ENCODE data around the gene FSCN2. TPM values are rescaled to one million over a fixed set of nuclear protein-coding genes. Genes with fewer than 3 reads are reported as not detected.

FSCN2 gene
- total RNA-seq, 1 experiment from 2014 or later: 2.9 TPM

DNA sequence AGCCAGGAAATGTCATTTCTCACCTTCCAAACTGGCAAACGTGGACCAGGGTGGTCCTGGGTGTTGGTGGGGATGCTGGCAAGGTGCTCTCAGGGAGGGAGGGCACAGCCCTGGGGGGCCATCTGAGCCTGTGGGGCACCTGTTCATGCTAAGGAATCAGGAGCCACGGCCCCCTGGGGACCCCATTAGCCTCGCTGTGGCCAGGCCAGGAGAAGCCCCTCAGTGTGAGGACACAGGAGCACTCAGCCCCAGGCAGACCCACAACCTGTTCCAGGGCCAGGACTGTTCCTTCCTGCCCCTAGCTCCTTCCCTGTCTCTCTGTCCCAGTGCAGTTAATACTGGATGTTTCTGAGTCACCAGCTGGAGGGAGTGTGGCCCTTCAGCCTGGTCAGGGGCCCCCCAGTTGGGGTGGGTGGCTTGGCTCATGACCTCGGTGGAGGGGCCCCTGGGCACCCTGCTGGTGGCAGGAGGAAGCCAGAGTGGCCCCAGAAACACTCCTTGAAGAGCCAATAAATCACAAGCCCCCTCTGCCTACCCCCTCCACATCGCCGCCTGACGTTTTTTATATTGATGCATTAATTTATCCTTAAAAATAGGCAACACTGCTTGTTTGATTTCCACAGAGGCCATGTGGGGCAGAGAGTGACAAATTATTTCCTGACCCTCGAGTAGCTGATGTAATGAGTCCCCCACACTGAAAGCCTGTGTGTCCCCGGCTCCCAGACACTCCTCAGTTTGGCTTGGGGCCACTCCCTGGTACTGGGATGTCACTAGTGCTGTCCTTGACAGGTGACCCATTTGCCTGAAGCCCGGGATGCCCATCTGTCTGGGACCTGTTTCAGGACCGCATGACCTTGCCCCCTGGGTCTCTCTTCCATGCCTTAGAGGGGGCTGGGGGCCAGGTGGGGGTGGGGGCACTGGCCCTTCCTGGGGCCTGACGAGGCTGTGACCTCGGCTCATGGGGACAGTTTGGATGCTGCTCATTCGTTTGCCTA is 37.9 kb upstream of the FSCN2 start:
- ChIA-PET CTCF (no interaction called here), POLR2A (interaction anchor here (0.6 kb wide), 1 partner anchor 268 kb away, joined by 5 read pairs; the partner anchor contains the start of gene CEP131)
- H3K36me3 ChIP-seq (ENCODE audit: control insufficient read depth, insufficient read depth, low read length): no peaks in the 10 kb centered on the region
- intact Hi-C loops (cut with micrococcal nuclease; ENCODE audit: unreplicated experiment): no loop called here
- Mint-ChIP-seq H3K4me1 (ENCODE audit: low read depth, unreplicated experiment) (peaks cover 16% of the 10 kb centered on the region), H3K27ac (ENCODE audit: unreplicated experiment) (peak overlapping the region; percentile 69), H3K36me3 (ENCODE audit: insufficient read depth, unreplicated experiment) (peaks cover 5% of the 10 kb centered on the region), H3K9me3 (ENCODE audit: unreplicated experiment) (no peaks in the 10 kb centered on the region), H3K4me3 (ENCODE audit: unreplicated experiment) (peak overlapping the region; percentile 60), H3K27me3 (ENCODE audit: insufficient read depth, unreplicated experiment) (no peaks in the 10 kb centered on the region)
- no peak for DNase-seq
- H3K9me3 ChIP-seq: no peaks in the 10 kb centered on the region
- BruUV-seq (replicated peaks): no TSS peak
- peaks cover 11% of the 10 kb centered on the region for H3K4me1 ChIP-seq
- TF ChIP-seq, protein P1, sequence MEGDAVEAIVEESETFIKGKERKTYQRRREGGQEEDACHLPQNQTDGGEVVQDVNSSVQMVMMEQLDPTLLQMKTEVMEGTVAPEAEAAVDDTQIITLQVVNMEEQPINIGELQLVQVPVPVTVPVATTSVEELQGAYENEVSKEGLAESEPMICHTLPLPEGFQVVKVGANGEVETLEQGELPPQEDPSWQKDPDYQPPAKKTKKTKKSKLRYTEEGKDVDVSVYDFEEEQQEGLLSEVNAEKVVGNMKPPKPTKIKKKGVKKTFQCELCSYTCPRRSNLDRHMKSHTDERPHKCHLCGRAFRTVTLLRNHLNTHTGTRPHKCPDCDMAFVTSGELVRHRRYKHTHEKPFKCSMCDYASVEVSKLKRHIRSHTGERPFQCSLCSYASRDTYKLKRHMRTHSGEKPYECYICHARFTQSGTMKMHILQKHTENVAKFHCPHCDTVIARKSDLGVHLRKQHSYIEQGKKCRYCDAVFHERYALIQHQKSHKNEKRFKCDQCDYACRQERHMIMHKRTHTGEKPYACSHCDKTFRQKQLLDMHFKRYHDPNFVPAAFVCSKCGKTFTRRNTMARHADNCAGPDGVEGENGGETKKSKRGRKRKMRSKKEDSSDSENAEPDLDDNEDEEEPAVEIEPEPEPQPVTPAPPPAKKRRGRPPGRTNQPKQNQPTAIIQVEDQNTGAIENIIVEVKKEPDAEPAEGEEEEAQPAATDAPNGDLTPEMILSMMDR (IDR thresholded peaks at IDR 0.05; ENCODE audit: insufficient read depth in 1 of 2, low read depth in 1 of 2, low read length in 1 of 2, severe bottlenecking in 1 of 2, unreplicated experiment in 1 of 2): no peak
- no peaks in the 10 kb centered on the region for H3K27me3 ChIP-seq (replicated peaks; ENCODE audit: control insufficient read depth, insufficient read depth, low read length)
- no peak overlapping the region for H3K4me3 ChIP-seq (ENCODE audit: low read depth, low read length)

DNA sequence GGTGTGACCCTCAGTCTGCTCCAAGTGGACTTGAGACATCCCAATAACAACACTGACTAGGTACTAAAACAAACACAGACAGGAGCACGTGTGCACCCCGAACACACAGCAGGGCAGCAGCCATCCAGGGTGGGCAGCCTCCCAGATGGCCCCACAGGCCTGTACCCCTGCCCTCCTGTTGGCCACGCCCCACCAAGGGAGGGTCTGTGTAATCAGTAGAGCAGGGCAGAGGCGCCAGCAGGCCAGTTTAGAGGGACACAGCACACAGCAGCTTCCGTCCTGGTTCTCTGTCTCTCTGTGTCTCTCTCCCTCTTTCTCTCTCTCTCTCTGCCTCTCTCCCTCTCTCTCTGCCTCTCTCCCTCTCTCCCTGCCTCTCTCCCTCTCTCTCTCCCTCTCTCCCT is 37.0 kb upstream of the FSCN2 start:
- intact Hi-C loops (cut with micrococcal nuclease; ENCODE audit: unreplicated experiment): no loop called here
- peaks cover 5% of the 10 kb centered on the region for H3K36me3 Mint-ChIP-seq (ENCODE audit: insufficient read depth, unreplicated experiment)
- no peaks in the 10 kb centered on the region for H3K9me3 Mint-ChIP-seq (ENCODE audit: unreplicated experiment)
- ChIA-PET CTCF (no interaction called here), POLR2A (no interaction called here)
- BruUV-seq (replicated peaks): no TSS peak
- no peak overlapping the region for H3K4me3 Mint-ChIP-seq (ENCODE audit: unreplicated experiment)
- TF ChIP-seq, protein P1 (IDR thresholded peaks at IDR 0.05; ENCODE audit: insufficient read depth in 1 of 2, low read depth in 1 of 2, low read length in 1 of 2, severe bottlenecking in 1 of 2, unreplicated experiment in 1 of 2): no peak
- H3K27me3 Mint-ChIP-seq (ENCODE audit: insufficient read depth, unreplicated experiment): no peaks in the 10 kb centered on the region
- H3K9me3 ChIP-seq: no peaks in the 10 kb centered on the region
- peaks cover 16% of the 10 kb centered on the region for H3K4me1 Mint-ChIP-seq (ENCODE audit: low read depth, unreplicated experiment)
- no peak overlapping the region for H3K27ac Mint-ChIP-seq (ENCODE audit: unreplicated experiment)
- H3K4me3 ChIP-seq (ENCODE audit: low read depth, low read length): no peak overlapping the region
- no peak for DNase-seq
- H3K36me3 ChIP-seq (ENCODE audit: control insufficient read depth, insufficient read depth, low read length): no peaks in the 10 kb centered on the region
- no peaks in the 10 kb centered on the region for H3K27me3 ChIP-seq (replicated peaks; ENCODE audit: control insufficient read depth, insufficient read depth, low read length)
- H3K4me1 ChIP-seq: peaks cover 11% of the 10 kb centered on the region

DNA sequence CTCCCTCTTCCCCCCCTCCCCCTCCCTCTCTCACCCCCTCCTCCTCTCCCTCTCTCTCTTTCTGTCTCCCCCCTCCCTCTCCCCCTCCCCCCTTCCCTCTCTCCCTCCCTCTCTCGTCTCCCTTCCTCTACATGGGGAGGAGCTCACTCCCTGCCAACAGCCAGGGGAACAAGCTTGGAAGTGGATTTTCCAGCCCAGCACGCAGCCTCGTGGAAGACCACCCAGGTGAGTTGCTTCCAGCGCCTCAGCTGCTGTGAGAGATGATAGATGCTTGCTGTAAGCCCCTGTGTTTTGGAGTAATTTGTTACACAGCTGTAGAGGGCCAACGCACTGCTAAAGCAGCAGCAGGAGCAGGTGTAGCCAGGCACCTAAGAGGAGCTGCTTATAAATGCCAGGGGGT is 36.4 kb upstream of the FSCN2 start:
- POLR2A ChIA-PET: interaction anchor here (0.6 to 1.6 kb wide), 2 partner anchors 21 to 82 kb away, joined by 3 to 4 read pairs; partner anchors contain the start of gene ACTG1
- H3K9me3 ChIP-seq: no peaks in the 10 kb centered on the region
- Mint-ChIP-seq H3K27me3 (ENCODE audit: insufficient read depth, unreplicated experiment) (no peaks in the 10 kb centered on the region), H3K27ac (ENCODE audit: unreplicated experiment) (no peak overlapping the region), H3K36me3 (ENCODE audit: insufficient read depth, unreplicated experiment) (peaks cover 5% of the 10 kb centered on the region), H3K9me3 (ENCODE audit: unreplicated experiment) (no peaks in the 10 kb centered on the region), H3K4me3 (ENCODE audit: unreplicated experiment) (no peak overlapping the region), H3K4me1 (ENCODE audit: low read depth, unreplicated experiment) (peaks cover 16% of the 10 kb centered on the region)
- no peak overlapping the region for H3K4me3 ChIP-seq (ENCODE audit: low read depth, low read length)
- H3K36me3 ChIP-seq (ENCODE audit: control insufficient read depth, insufficient read depth, low read length): no peaks in the 10 kb centered on the region
- CTCF ChIA-PET: interaction anchor here (0.7 kb wide), 1 partner anchor 32 kb away, joined by 4 read pairs; no protein-coding TSS in a partner anchor
- H3K4me1 ChIP-seq: peaks cover 11% of the 10 kb centered on the region
- DNase-seq: no peak
- no peaks in the 10 kb centered on the region for H3K27me3 ChIP-seq (replicated peaks; ENCODE audit: control insufficient read depth, insufficient read depth, low read length)
- TF ChIP-seq, protein P1 (IDR thresholded peaks at IDR 0.05; ENCODE audit: insufficient read depth in 1 of 2, low read depth in 1 of 2, low read length in 1 of 2, severe bottlenecking in 1 of 2, unreplicated experiment in 1 of 2): no peak
- no TSS peak for BruUV-seq (replicated peaks)
- intact Hi-C loops (cut with micrococcal nuclease; ENCODE audit: unreplicated experiment): no loop called here
